ENCODE measurements around the gene BTLA. TPM values are rescaled to one million over a fixed set of nuclear protein-coding genes. Genes with fewer than 3 reads are reported as not detected.

The BTLA gene
- total RNA-seq, 4 donors from 2014 or later: 2.9 TPM; not detected in 3

- no peaks in the 10 kb centered on the region for H3K9me3 ChIP-seq
- WGBS: 45% methylated on average over 2 of the region's 2 CpGs
- no peak overlapping the region for H3K27ac ChIP-seq
- DNase-seq (ENCODE audit: low spot score in 2 of 2): no peak
- H3K27me3 ChIP-seq: no peaks in the 10 kb centered on the region
- no peak overlapping the region for H3K4me3 ChIP-seq
- H3K36me3 ChIP-seq: no peaks in the 10 kb centered on the region
- H3K4me1 ChIP-seq: no peaks in the 10 kb centered on the region
- TF ChIP-seq EP300 (IDR thresholded peaks at IDR 0.05) (no peak), CTCF (IDR thresholded peaks at IDR 0.05) (no peak), POLR2A (IDR thresholded peaks at IDR 0.05) (no peak), POLR2AphosphoS5 (IDR thresholded peaks at IDR 0.05) (no peak)
These were observed 38.6 kb downstream of the BTLA start for GRCh38 chr3:112460519-112461195.

- TF ChIP-seq POLR2A (IDR thresholded peaks at IDR 0.05) (no peak), POLR2AphosphoS5 (IDR thresholded peaks at IDR 0.05) (no peak)
- WGBS: 52% methylated on average over 1 of the region's 1 CpG
These were observed 39.5 kb downstream of the BTLA start for GRCh38 chr3:112459750-112460149.

DNA sequence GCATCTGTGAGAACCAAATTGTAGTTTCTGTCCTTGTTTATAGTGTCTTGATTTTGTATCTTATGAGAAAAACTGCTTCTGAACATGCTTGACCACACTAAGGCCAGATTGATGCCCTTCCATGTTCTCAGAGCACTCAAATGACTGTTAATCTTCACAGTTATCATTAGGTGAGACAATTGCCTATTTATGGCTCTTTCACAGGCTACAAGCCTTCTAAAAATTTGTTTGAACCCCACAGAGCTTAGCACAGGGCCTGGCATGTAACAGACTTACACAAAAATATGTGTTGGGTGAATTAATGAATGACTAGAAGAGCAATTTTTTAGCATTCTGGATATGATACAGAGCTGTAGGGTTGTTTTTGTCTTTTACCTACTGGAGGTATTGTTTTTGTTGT lies 43.1 kb downstream of the BTLA start:
- Histone ChIP-seq H3K9me3 (no peaks in the 10 kb centered on the region), H3K4me1 (no peaks in the 10 kb centered on the region), H3K27ac (no peak overlapping the region), H3K36me3 (no peaks in the 10 kb centered on the region), H3K27me3 (no peaks in the 10 kb centered on the region), H3K4me3 (no peak overlapping the region)
- DNase-seq (ENCODE audit: low spot score in 2 of 2): no peak
- TF ChIP-seq POLR2A (IDR thresholded peaks at IDR 0.05) (no peak), EP300 (IDR thresholded peaks at IDR 0.05) (no peak), CTCF (IDR thresholded peaks at IDR 0.05) (no peak), POLR2AphosphoS5 (IDR thresholded peaks at IDR 0.05) (no peak)

More at GRCh38 chr3:112459750-112460149, 39.5 kb downstream of the BTLA start:
- Histone ChIP-seq H3K4me1 (no peaks in the 10 kb centered on the region), H3K4me3 (no peak overlapping the region), H3K36me3 (no peaks in the 10 kb centered on the region), H3K27me3 (no peaks in the 10 kb centered on the region), H3K27ac (no peak overlapping the region), H3K9me3 (no peaks in the 10 kb centered on the region)
- DNase-seq (ENCODE audit: low spot score in 2 of 2): no peak

GRCh38 chr3:112448939-112449338 lies 50.3 kb downstream of the BTLA start:
- H3K9me3 ChIP-seq: no peaks in the 10 kb centered on the region
- H3K27me3 ChIP-seq: no peaks in the 10 kb centered on the region
- no peak overlapping the region for H3K4me3 ChIP-seq
- H3K36me3 ChIP-seq: no peaks in the 10 kb centered on the region
- no peak overlapping the region for H3K27ac ChIP-seq
- H3K4me1 ChIP-seq: peaks cover 3% of the 10 kb centered on the region
- TF ChIP-seq POLR2A (IDR thresholded peaks at IDR 0.05) (no peak), POLR2AphosphoS5 (IDR thresholded peaks at IDR 0.05) (no peak), CTCF (IDR thresholded peaks at IDR 0.05) (no peak), EP300 (IDR thresholded peaks at IDR 0.05) (no peak)
- 83% methylated on average over 1 of the region's 1 CpG for WGBS
- no peak for DNase-seq (ENCODE audit: low spot score in 2 of 2)

DNA sequence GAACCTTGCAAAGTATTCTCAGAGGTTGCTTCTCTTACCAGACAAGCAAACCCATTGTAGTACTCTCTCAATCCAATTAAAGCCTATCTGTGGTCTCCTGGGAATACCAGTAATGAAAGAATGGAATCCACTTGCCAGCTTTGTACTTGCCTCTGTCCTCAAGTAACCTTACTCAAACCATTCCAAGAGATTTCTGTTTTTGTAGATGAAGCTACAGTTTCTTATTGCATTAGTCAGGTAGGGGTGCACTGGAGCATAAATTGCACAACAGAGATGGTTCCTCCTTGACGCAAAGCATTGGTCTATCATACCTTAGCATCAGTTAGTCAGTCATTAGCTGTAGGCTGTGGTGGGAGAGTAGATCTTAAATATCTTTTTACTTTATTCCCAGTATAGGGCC lies 52.9 kb downstream of the BTLA start:
- Histone ChIP-seq H3K9me3 (no peaks in the 10 kb centered on the region), H3K27ac (no peak overlapping the region), H3K27me3 (no peaks in the 10 kb centered on the region), H3K4me1 (peaks cover 3% of the 10 kb centered on the region), H3K4me3 (no peak overlapping the region), H3K36me3 (no peaks in the 10 kb centered on the region)
- DNase-seq (ENCODE audit: low spot score in 2 of 2): no peak
- 91% methylated on average over 1 of the region's 1 CpG for WGBS
- TF ChIP-seq CTCF (IDR thresholded peaks at IDR 0.05) (no peak), EP300 (IDR thresholded peaks at IDR 0.05) (no peak), POLR2AphosphoS5 (IDR thresholded peaks at IDR 0.05) (no peak), POLR2A (IDR thresholded peaks at IDR 0.05) (no peak)

GRCh38 chr3:112445839-112446238 lies 53.4 kb downstream of the BTLA start:
- 74% methylated on average over 2 of the region's 2 CpGs for WGBS
- DNase-seq (ENCODE audit: low spot score in 2 of 2): no peak
- TF ChIP-seq CTCF (IDR thresholded peaks at IDR 0.05): no peak
- no peak for TF ChIP-seq EP300 (IDR thresholded peaks at IDR 0.05)
- no peak for TF ChIP-seq POLR2AphosphoS5 (IDR thresholded peaks at IDR 0.05)
- TF ChIP-seq POLR2A (IDR thresholded peaks at IDR 0.05): no peak
- no peaks in the 10 kb centered on the region for H3K9me3 ChIP-seq
- H3K27ac ChIP-seq: no peak overlapping the region
- H3K4me1 ChIP-seq: peaks cover 3% of the 10 kb centered on the region
- H3K36me3 ChIP-seq: no peaks in the 10 kb centered on the region
- no peaks in the 10 kb centered on the region for H3K27me3 ChIP-seq
- no peak overlapping the region for H3K4me3 ChIP-seq

Data from suprapubic skin (tissue), 4 donors.